SK-N-SH treated with all-trans-retinoic acid at 6 μM for 48 hours (cell line): ENCODE results near the gene ZNF30.
"Not testable (repeated sequence)": the region's sequence is repeated elsewhere in the genome, so short reads cannot be mapped to it uniquely, and the experiment has no call there.

Experiments used
- ATAC-seq: fragments of 200-7000 bp; cut with Tn5 transposase; 3 replicates; pipeline ENCODE4 v1.9.1; 2020; ENCODE audit warnings: mild to moderate bottlenecking, moderate library complexity
- ARNTL ChIP-seq: fragments of 450-650 bp; formaldehyde crosslinking; IDR thresholded peaks from 2 replicates; pipeline ENCODE4 v1.5.0; 2020; ENCODE audit warnings: low read depth, mild to moderate bottlenecking, moderate library complexity, borderline replicate concordance
- BACH2 ChIP-seq: fragments of 250-450 bp; sonication (Bioruptor Pico); IDR thresholded peaks from 2 replicates; pipeline ENCODE4 v1.9.0; 2021; ENCODE audit warnings: mild to moderate bottlenecking, borderline replicate concordance
- CSDC2 ChIP-seq: fragments of 250-450 bp; sonication (Bioruptor Pico); IDR thresholded peaks from 2 replicates; pipeline ENCODE4 v1.5.0; 2020; ENCODE audit warnings: mild to moderate bottlenecking, moderate library complexity
- ESRRG ChIP-seq: fragments of 250-450 bp; sonication (Bioruptor Pico); IDR thresholded peaks from 2 replicates; pipeline ENCODE4 v1.6.1; 2021; ENCODE audit warnings: mild to moderate bottlenecking
- GLIS3 ChIP-seq: fragments of 250-450 bp; sonication (Bioruptor Pico); IDR thresholded peaks from 2 replicates; pipeline ENCODE4 v1.5.0; 2020; ENCODE audit warnings: mild to moderate bottlenecking, moderate library complexity
- ISL1 ChIP-seq: fragments of 250-450 bp; sonication (Bioruptor Pico); IDR thresholded peaks from 2 replicates; pipeline ENCODE4 v2.1.2; 2022; ENCODE audit warnings: mild to moderate bottlenecking, moderate library complexity
- OSR1 ChIP-seq: fragments of 250-450 bp; sonication (Bioruptor Pico); IDR thresholded peaks from 2 replicates; pipeline ENCODE4 v1.8.0; 2022; ENCODE audit warnings: moderate library complexity, mild to moderate bottlenecking, inconsistent platforms
- PPARA ChIP-seq: fragments of 250-450 bp; sonication (Bioruptor Pico); IDR thresholded peaks from 2 replicates; pipeline ENCODE4 v1.5.0; 2020; ENCODE audit warnings: mild to moderate bottlenecking, borderline replicate concordance
- RARB ChIP-seq: fragments of 250-450 bp; sonication (Bioruptor Pico); IDR thresholded peaks from 2 replicates; pipeline ENCODE4 v1.8.0; 2021; ENCODE audit warnings: mild to moderate bottlenecking, moderate library complexity
- SNAI2 ChIP-seq: fragments of 250-450 bp; sonication (Bioruptor Pico); IDR thresholded peaks from 2 replicates; pipeline ENCODE4 v1.5.0; 2020; ENCODE audit warnings: mild to moderate bottlenecking, moderate library complexity
- TCF4 ChIP-seq: fragments of 250-450 bp; sonication (Bioruptor Pico); IDR thresholded peaks from 2 replicates; pipeline ENCODE4 v1.8.0; 2021; ENCODE audit warnings: mild to moderate bottlenecking, moderate library complexity, borderline replicate concordance
- TOX ChIP-seq: fragments of 250-450 bp; sonication (Bioruptor Pico); IDR thresholded peaks from 2 replicates; pipeline ENCODE4 v1.8.0; 2021; ENCODE audit warnings: mild to moderate bottlenecking, moderate library complexity, borderline replicate concordance
- ZC3H10 ChIP-seq: fragments of 250-450 bp; sonication (Bioruptor Pico); IDR thresholded peaks from 2 replicates; pipeline ENCODE4 v1.5.1; 2021; ENCODE audit warnings: mild to moderate bottlenecking, moderate library complexity
- ZFP3 ChIP-seq: fragments of 250-450 bp; sonication (Bioruptor Pico); IDR thresholded peaks from 2 replicates; pipeline ENCODE4 v1.5.0; 2020; ENCODE audit warnings: mild to moderate bottlenecking, moderate library complexity
- ZFP30 ChIP-seq: fragments of 450-650 bp; formaldehyde crosslinking; IDR thresholded peaks from 2 replicates; pipeline ENCODE4 v1.5.0; 2022; ENCODE audit warnings: mild to moderate bottlenecking, moderate library complexity
- ZNF565 ChIP-seq: fragments of 450-650 bp; formaldehyde crosslinking; conservative IDR thresholded peaks from 2 replicates; pipeline ENCODE4 v1.5.0; 2020; ENCODE audit warnings: low read depth, mild to moderate bottlenecking, moderate library complexity
- ZNF70 ChIP-seq: fragments of 450-650 bp; formaldehyde crosslinking; IDR thresholded peaks from 2 replicates; pipeline ENCODE4 v1.5.0; 2020; ENCODE audit warnings: mild to moderate bottlenecking, moderate library complexity
- TF ChIP-seq, protein P1 (sequence below): fragments of 250-450 bp; sonication (Bioruptor Pico); IDR thresholded peaks from 2 replicates; pipeline ENCODE4 v1.8.0; 2020; ENCODE audit warnings: mild to moderate bottlenecking, moderate library complexity, borderline replicate concordance
- TF ChIP-seq, protein P2 (sequence below): fragments of 250-450 bp; sonication (Bioruptor Pico); IDR thresholded peaks from 2 replicates; pipeline ENCODE4 v1.5.0; 2020; ENCODE audit warnings: mild to moderate bottlenecking, moderate library complexity
- TF ChIP-seq, protein P3 (sequence below): fragments of 250-450 bp; sonication (Bioruptor Pico); IDR thresholded peaks from 2 replicates; pipeline ENCODE4 v1.5.1; 2020; ENCODE audit warnings: low read depth, mild to moderate bottlenecking, moderate library complexity
- TF ChIP-seq, protein P4 (sequence below): fragments of 250-450 bp; sonication (Bioruptor Pico); IDR thresholded peaks from 2 replicates; pipeline ENCODE4 v1.8.0; 2021; ENCODE audit warnings: low read depth, mild to moderate bottlenecking, moderate library complexity, borderline replicate concordance

The ZNF30 gene

DNA sequence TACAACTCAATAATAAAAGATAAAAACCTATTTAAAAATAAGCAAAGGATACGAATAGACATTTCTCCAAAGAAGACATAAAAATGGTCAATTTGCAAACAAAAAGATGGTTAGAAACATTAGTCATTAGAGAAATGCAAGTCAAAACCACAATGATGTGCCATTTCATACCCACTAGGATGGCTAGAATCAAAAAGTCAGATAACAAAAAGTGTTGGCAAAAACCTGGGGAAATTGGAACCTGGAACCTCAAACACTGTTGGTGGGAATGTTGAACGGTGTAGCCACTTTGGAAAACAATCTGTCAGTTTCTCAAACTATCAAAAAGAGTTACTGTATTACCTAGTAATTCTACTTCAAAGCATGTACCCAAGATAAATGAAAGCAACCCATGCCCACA lies 26.5 kb upstream of the ZNF30 start:
- no peak for TF ChIP-seq OSR1 (CRISPR knock-in tag)
- no peak for TF ChIP-seq ISL1 (CRISPR knock-in tag)
- TF ChIP-seq SNAI2 (CRISPR knock-in tag), result no peak
- TF ChIP-seq, protein P1, sequence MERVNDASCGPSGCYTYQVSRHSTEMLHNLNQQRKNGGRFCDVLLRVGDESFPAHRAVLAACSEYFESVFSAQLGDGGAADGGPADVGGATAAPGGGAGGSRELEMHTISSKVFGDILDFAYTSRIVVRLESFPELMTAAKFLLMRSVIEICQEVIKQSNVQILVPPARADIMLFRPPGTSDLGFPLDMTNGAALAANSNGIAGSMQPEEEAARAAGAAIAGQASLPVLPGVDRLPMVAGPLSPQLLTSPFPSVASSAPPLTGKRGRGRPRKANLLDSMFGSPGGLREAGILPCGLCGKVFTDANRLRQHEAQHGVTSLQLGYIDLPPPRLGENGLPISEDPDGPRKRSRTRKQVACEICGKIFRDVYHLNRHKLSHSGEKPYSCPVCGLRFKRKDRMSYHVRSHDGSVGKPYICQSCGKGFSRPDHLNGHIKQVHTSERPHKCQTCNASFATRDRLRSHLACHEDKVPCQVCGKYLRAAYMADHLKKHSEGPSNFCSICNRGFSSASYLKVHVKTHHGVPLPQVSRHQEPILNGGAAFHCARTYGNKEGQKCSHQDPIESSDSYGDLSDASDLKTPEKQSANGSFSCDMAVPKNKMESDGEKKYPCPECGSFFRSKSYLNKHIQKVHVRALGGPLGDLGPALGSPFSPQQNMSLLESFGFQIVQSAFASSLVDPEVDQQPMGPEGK, result no peak
- no peak for ATAC-seq

DNA sequence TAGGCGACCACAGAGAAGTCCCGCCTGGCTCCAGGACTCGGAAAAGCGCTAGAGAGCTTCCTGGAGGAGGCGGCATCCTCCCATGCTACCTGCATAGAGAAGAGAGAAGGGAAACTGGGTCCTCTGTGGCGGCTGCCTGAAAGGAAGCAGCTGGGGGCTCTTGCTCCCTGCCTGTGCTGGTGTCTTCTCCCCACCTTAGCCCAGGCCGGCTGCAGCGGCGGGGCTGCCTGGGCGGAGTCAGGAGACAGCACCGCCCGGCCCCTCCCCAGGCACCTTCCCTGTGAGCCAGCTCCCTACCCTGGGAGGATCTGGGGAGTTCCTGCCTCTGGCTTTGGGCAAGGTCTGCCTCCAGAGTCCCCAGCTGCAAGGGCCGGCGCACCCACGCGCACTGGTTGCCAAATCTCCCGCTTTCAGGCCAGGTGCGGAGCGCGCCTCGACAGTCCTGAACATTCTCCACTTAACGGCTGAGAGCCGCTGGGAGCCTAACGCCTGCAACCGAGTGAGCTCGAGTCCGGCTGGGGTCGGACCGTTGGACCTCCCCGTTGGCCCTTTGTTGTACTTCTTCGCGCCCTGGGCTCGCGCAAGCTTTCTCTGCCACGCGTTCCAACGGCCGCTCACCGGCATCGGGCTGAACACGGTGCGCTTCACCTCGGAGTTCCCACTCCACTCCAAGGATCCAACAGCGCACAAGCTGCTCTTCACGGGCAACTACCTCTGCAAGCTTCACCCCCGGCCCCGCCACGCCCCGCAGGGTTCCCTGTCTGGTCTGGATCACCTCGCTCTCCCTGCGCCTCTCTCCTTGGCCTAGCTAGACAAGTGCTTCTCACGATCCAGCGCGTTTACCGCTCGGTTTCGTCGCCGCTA lies 21.8 kb upstream of the ZNF30 start:
- no peak for ATAC-seq
- TF ChIP-seq, protein P2, sequence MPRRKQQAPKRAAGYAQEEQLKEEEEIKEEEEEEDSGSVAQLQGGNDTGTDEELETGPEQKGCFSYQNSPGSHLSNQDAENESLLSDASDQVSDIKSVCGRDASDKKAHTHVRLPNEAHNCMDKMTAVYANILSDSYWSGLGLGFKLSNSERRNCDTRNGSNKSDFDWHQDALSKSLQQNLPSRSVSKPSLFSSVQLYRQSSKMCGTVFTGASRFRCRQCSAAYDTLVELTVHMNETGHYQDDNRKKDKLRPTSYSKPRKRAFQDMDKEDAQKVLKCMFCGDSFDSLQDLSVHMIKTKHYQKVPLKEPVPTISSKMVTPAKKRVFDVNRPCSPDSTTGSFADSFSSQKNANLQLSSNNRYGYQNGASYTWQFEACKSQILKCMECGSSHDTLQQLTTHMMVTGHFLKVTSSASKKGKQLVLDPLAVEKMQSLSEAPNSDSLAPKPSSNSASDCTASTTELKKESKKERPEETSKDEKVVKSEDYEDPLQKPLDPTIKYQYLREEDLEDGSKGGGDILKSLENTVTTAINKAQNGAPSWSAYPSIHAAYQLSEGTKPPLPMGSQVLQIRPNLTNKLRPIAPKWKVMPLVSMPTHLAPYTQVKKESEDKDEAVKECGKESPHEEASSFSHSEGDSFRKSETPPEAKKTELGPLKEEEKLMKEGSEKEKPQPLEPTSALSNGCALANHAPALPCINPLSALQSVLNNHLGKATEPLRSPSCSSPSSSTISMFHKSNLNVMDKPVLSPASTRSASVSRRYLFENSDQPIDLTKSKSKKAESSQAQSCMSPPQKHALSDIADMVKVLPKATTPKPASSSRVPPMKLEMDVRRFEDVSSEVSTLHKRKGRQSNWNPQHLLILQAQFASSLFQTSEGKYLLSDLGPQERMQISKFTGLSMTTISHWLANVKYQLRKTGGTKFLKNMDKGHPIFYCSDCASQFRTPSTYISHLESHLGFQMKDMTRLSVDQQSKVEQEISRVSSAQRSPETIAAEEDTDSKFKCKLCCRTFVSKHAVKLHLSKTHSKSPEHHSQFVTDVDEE, result no peak
- TF ChIP-seq, protein P3, sequence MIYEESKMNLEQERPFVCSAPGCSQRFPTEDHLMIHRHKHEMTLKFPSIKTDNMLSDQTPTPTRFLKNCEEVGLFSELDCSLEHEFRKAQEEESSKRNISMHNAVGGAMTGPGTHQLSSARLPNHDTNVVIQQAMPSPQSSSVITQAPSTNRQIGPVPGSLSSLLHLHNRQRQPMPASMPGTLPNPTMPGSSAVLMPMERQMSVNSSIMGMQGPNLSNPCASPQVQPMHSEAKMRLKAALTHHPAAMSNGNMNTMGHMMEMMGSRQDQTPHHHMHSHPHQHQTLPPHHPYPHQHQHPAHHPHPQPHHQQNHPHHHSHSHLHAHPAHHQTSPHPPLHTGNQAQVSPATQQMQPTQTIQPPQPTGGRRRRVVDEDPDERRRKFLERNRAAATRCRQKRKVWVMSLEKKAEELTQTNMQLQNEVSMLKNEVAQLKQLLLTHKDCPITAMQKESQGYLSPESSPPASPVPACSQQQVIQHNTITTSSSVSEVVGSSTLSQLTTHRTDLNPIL, result no peak
- TF ChIP-seq ESRRG (CRISPR knock-in tag), result no peak
- TF ChIP-seq TOX (CRISPR knock-in tag), result no peak
- no peak for TF ChIP-seq RARB
- no peak for TF ChIP-seq BACH2
- no peak for TF ChIP-seq CSDC2 (CRISPR knock-in tag)

DNA sequence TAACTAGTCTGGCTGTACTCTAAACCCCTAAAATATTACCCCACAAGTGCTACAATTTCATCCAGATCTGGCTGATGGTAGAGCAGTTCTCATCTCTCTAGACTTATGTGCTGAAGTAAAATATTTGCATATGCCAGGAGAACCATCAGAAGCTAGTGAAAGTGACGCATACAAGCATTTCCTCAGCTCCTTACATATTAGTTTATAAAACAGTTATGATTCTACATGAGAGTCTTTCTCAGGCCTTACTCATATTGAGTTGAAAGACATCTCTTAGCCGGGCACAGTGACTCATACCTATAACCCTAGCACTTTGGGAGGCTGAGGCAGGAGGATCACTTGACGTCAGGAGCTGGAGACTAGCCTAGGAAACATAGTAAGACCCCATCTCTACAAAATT lies 15.9 kb upstream of the ZNF30 start:
- ATAC-seq, result no peak
- no peak for TF ChIP-seq TOX (CRISPR knock-in tag)
- no peak for TF ChIP-seq ISL1 (CRISPR knock-in tag)
- no peak for TF ChIP-seq SNAI2 (CRISPR knock-in tag)
- TF ChIP-seq ZC3H10 (CRISPR knock-in tag), result no peak
- TF ChIP-seq PPARA, result no peak
- no peak for TF ChIP-seq ZNF565 (CRISPR knock-in tag)
- TF ChIP-seq, protein P3, result no peak
- TF ChIP-seq CSDC2 (CRISPR knock-in tag), result no peak
- TF ChIP-seq, protein P4, sequence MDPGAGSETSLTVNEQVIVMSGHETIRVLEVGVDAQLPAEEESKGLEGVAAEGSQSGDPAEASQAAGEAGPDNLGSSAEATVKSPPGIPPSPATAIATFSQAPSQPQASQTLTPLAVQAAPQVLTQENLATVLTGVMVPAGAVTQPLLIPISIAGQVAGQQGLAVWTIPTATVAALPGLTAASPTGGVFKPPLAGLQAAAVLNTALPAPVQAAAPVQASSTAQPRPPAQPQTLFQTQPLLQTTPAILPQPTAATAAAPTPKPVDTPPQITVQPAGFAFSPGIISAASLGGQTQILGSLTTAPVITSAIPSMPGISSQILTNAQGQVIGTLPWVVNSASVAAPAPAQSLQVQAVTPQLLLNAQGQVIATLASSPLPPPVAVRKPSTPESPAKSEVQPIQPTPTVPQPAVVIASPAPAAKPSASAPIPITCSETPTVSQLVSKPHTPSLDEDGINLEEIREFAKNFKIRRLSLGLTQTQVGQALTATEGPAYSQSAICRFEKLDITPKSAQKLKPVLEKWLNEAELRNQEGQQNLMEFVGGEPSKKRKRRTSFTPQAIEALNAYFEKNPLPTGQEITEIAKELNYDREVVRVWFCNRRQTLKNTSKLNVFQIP (CRISPR knock-in tag), result no peak
- no peak for TF ChIP-seq GLIS3 (CRISPR knock-in tag)
- TF ChIP-seq ARNTL, result no peak
- TF ChIP-seq ZFP30 (CRISPR knock-in tag), result no peak
- TF ChIP-seq BACH2, result no peak
- no peak for TF ChIP-seq ZNF70 (CRISPR knock-in tag)
- TF ChIP-seq ESRRG (CRISPR knock-in tag), result no peak
- no peak for TF ChIP-seq TCF4 (CRISPR knock-in tag)
- TF ChIP-seq ZFP3 (CRISPR knock-in tag), result no peak
- TF ChIP-seq, protein P2, result no peak
- no peak for TF ChIP-seq OSR1 (CRISPR knock-in tag)

DNA sequence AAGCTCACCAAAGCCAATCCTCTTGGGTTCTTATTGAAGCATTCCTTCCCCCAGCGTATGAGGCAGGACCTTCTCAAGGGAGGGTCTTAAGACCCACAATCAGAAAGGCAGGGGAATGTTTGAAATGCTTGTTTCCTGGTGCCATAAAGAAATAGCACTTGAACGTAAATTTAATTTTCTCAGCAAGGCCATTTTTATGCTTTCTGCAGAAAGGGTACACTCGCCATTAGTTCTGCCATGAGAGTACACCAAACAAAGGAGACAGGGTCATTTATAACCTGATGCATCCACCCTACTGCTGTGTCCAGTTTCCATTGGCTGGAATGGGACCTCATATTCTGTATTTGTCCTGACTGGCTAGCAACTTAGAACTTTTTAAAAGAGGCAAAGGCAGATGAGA lies 9.6 kb upstream of the ZNF30 start:
- not testable (repeated sequence) for ATAC-seq
